Dermis microvascular lymphatic vessel endothelial cell (primary cell): Measurements from ENCODE around the gene SHB. TPM values are rescaled to one million over a fixed set of nuclear protein-coding genes. Genes with fewer than 3 reads are reported as not detected.

Experiments
- DNase-seq, 2 donors: peaks; one replicate each; pipeline versions ENCODE4 v3.0.0 to v3.0.0-alpha.2; 2010; ENCODE audit warnings: low read depth in 2 of 2
- total RNA-seq: library from RNA; depleted of rRNA; stranded (reverse); fragments of >200 nt; gene quantifications from 2 replicates; pipeline ENCODE4 v1.2.1, GENCODE V29; 2014

Gene SHB
- total RNA-seq, 1 donor from 2014 or later = 14.1 TPM

- no peak for DNase-seq
These were observed 43.9 kb downstream of the SHB start for GRCh38 chr9:38025166-38025565.

GRCh38 chr9:38024036-38024681 lies 44.9 kb downstream of the SHB start:
- no peak for DNase-seq

GRCh38 chr9:38023661-38024035 lies 45.4 kb downstream of the SHB start:
- DNase-seq = no peak

- no peak for DNase-seq
These were observed 46.0 kb downstream of the SHB start for GRCh38 chr9:38022995-38023394.

DNA sequence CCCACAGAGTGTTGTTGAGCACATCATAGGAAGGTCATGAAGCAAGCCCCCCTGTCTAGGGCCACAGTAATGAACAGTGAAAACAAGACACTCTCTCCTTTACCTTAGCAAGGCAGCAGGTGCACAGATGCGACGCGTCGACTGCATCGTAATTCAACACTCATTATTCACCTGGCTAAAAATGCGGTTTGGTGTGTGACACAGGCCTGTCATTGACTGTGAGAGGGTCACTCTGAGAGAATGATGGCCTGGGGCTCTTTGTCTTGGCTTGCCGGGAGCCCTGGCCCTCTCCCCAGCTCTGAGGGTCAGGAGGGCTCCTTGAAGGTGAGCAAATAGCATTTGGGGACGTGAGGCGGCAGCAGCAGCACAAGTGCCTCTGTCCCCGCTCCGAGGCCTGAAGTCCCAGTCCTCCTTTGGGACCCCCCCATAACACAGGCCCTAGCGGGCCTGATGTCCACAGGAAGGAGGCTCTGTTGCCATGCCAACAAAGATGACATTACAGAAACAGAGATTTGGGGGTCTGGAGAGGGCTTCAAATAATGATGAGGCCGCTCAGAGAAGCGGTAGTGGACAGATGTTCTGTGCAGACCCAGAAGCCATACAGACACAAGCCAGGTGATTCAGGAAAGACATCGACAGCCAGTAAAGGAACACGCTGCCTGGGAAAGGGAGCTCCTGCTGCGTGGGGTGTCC lies 46.7 kb downstream of the SHB start:
- no peak for DNase-seq

- DNase-seq = no peak
These were observed 48.6 kb downstream of the SHB start for GRCh38 chr9:38020151-38021076.

GRCh38 chr9:38019731-38020130 lies 49.3 kb downstream of the SHB start:
- DNase-seq = no peak

DNA sequence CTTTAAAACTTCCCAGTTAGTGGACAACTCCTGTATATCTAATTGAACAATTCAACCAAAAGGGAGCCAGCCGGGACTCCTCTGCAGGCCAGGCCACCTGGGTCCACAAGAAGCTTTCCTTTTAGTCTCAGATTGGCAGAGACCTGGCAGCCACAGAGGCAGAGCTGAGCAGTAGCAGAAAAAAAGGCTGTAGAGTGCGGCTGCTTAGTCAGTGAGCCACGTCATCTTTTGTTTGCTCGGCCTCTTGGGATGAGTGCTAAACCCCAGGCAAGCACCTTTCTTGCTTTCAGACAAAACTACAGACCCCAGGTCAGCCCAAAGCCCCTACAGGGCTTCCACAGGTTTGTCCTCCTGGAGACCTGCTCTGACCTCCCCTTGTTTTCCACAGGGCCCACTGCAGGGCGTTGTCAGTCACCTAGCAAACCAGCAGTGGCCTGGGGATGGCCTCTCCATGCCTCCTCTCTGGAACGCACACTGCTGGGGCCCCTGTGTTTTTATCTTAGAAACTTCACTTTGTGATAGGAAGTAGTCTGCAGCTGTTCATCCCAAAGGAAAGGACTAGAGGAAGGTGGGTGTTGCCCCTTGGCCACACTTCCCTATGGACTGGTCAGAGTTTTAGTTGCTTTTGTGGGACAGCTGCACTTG lies 49.9 kb downstream of the SHB start:
- peak in 1 of 2 donors; percentile 86 for DNase-seq

DNA sequence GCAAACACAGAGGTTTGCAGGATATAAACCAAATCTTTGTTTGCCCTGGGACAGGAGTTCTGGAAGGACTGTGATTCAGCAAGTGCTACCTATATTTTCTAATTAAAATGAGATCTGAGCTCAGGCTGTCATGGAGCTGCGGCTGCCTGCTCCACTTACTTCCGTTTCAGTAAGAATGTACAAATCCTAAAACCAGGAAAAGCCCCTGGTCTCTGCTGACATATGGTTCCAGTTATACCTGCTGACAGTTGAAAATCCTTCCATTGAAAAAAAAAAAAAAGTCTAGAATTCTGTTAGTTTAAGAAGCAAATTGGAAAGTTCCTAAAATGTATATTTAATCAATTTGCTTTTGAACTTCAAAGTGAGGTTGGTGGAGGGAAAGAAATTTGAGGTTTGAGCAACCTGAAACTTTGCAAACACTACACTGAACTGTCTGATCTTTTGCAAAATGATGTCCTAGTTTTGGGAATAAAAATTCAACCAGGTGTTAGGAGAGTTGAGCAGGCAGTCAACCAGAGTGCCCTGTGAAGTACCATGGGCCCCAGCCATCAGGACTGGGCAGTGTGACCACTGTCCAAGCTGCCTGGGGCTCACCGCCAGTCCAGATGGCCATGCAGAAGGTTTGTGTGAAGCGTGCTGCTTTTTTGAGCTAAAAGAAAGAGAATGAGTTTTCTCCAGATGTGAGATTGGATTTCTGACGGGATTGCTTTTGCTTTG lies 50.6 kb downstream of the SHB start:
- no peak for DNase-seq

GRCh38 chr9:38017885-38018186 lies 51.2 kb downstream of the SHB start:
- no peak for DNase-seq

DNA sequence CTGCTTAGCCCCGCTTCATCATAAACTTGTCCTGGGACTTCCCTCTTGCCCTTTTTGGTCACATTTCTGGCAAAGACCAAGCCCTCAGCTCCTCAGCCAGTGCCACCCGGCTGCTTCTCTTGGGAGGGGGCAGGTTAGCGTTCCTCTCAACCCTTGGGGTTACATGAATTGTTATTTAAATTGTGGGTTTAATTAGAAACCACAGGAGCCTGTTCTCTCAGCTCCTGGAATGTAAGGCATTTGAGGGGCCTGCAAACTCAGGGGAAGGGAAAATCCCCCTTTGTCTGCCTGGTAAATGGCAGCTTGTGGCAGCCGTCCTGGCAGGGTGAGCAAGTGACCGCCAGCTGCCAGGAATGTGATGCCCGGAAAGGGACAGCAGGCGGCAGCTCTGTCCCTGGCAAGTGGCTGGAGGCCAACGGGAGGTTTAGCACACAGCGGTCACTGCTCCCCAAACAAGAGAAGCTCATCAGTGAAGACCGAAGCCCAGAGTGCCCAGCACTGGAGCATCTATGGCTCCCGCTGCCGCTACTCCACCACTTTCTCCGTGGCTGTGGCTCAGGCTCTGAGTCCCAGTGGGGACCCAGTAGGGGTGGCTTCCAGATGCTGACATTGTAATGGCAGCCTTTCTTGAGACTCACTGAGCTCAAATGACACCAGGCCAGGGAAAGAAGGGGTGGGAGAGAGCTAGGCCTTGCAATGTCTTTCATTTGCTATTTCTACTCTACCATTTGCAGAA lies 51.7 kb downstream of the SHB start:
- peak; percentile 56 to 80 for DNase-seq

- peak in 1 of 2 donors; percentile 62 for DNase-seq
These were observed 52.5 kb downstream of the SHB start for GRCh38 chr9:38016375-38017135.

GRCh38 chr9:38015906-38016305 lies 53.1 kb downstream of the SHB start:
- DNase-seq = no peak

GRCh38 chr9:38015266-38015665 lies 53.8 kb downstream of the SHB start:
- peak; percentile 70 to 78 for DNase-seq

- no peak for DNase-seq
These were observed 56.1 kb downstream of the SHB start for GRCh38 chr9:38012767-38013450.

DNA sequence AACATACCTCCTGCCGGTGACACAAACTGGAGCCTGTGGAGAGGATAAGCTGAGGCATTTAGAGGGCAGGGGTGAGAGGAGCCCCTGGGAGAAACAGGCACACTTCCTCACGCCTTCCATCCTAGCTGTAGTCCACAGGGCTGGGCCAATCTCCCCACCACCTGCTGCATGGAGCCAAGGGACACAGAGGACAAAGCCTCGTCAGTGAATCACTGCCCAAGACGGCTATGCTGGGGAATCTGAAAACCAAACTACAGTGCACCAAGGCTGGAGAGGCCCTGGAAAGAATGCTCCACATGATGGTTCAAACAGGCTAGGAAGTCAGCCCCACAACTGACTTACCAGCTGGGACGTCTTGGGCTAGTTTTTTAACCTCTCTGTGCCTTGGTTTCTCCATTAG lies 57.0 kb downstream of the SHB start:
- DNase-seq = no peak

GRCh38 chr9:38010918-38011704 lies 57.9 kb downstream of the SHB start:
- no peak for DNase-seq

- DNase-seq = no peak
These were observed 59.0 kb downstream of the SHB start for GRCh38 chr9:38009990-38010389.
